GM23338 (cell line): ENCODE data around the gene RNF220. TPM values are rescaled to one million over a fixed set of nuclear protein-coding genes. Genes with fewer than 3 reads are reported as not detected.

Source experiments
- ATAC-seq: fragments of 200-7000 bp; cut with Tn5 transposase; 3 replicates; pipeline ENCODE4 v1.9.1; 2020
- DNase-seq: peaks from one replicate; pipeline ENCODE4 v3.0.0-alpha.2; 2015; ENCODE audit warnings: low spot score
- H2AFZ ChIP-seq: fragments of 200-600 bp; sonication (generic); 2 replicates; pipeline ENCODE4 v1.8.0; 2016; ENCODE audit warnings: antibody characterized with exemption, mild to moderate bottlenecking, moderate library complexity
- H3F3A ChIP-seq: fragments of 200-600 bp; sonication (generic); replicated peaks from 2 replicates; pipeline ENCODE4 v1.8.0; 2017; ENCODE audit warnings: antibody characterized with exemption, mixed run types, low read depth
- H3K27ac ChIP-seq: fragments of 200-600 bp; sonication (generic); 2 replicates; pipeline ENCODE4 v1.6.1; 2016; ENCODE audit warnings: low read depth
- H3K27me3 ChIP-seq: fragments of 200-600 bp; sonication (generic); 2 replicates; pipeline ENCODE4 v1.8.0; 2016; ENCODE audit warnings: mild to moderate bottlenecking, mixed run types, moderate library complexity; ENCODE audit not compliant: insufficient read depth
- H3K36me3 ChIP-seq: fragments of 200-600 bp; sonication (generic); 2 replicates; pipeline ENCODE4 v1.8.0; 2016; ENCODE audit warnings: mild to moderate bottlenecking; ENCODE audit not compliant: insufficient read depth
- H3K4me1 ChIP-seq: fragments of 200-600 bp; sonication (generic); 2 replicates; pipeline ENCODE4 v1.8.0; 2016; ENCODE audit warnings: mild to moderate bottlenecking, moderate library complexity; ENCODE audit not compliant: insufficient read depth
- H3K4me2 ChIP-seq: fragments of 200-600 bp; sonication (generic); 2 replicates; pipeline ENCODE4 v1.7.1; 2017; ENCODE audit warnings: mixed run types
- H3K4me3 ChIP-seq: fragments of 200-600 bp; sonication (generic); 2 replicates; pipeline ENCODE4 v1.6.1; 2016; ENCODE audit warnings: mixed run types
- H3K79me2 ChIP-seq: fragments of 200-600 bp; sonication (generic); replicated peaks from 2 replicates; pipeline ENCODE4 v1.8.0; 2017; ENCODE audit warnings: mild to moderate bottlenecking; ENCODE audit not compliant: insufficient read depth
- H3K9me2 ChIP-seq: fragments of 200-600 bp; sonication (generic); 2 replicates; pipeline ENCODE4 v1.8.0; 2017; ENCODE audit not compliant: insufficient read depth
- H4K20me1 ChIP-seq: fragments of 200-600 bp; sonication (generic); replicated peaks from 2 replicates; pipeline ENCODE4 v1.8.0; 2017; ENCODE audit warnings: mild to moderate bottlenecking; ENCODE audit not compliant: insufficient read depth
- H3K27ac Mint-ChIP-seq: 2 replicates; pipeline ENCODE4 v1.8.0; 2020; ENCODE audit warnings: inconsistent platforms, mild to moderate bottlenecking, moderate library complexity, mixed read lengths
- H3K27me3 Mint-ChIP-seq: 3 replicates; pipeline ENCODE4 v1.8.0; 2022; ENCODE audit warnings: low read depth, mild to moderate bottlenecking, moderate library complexity, mixed read lengths, inconsistent platforms; ENCODE audit not compliant: insufficient read depth, poor library complexity
- H3K36me3 Mint-ChIP-seq: 3 replicates; pipeline ENCODE4 v1.8.0; 2021; ENCODE audit warnings: low read depth, mild to moderate bottlenecking, inconsistent platforms, moderate library complexity, mixed read lengths
- H3K4me1 Mint-ChIP-seq: 3 replicates; pipeline ENCODE4 v1.8.0; 2020; ENCODE audit warnings: mild to moderate bottlenecking, inconsistent platforms, mixed read lengths
- H3K4me3 Mint-ChIP-seq: 3 replicates; pipeline ENCODE4 v1.8.0; 2021; ENCODE audit warnings: moderate library complexity, mild to moderate bottlenecking, inconsistent platforms, mixed read lengths
- H3K9me3 Mint-ChIP-seq: 3 replicates; pipeline ENCODE4 v1.8.0; 2020; ENCODE audit warnings: moderate library complexity, mild to moderate bottlenecking, inconsistent platforms, mixed read lengths
- CTCF ChIP-seq, 2 experiments: fragments of 200-600 bp in 1 of 2; sonication (generic) in 1 of 2; conservative IDR thresholded peaks; 2 replicates each; pipeline versions ENCODE4 v1.5.1 to v1.6.1; 2016 to 2017; ENCODE audit warnings: antibody characterized with exemption in 2 of 2, low read depth in 2 of 2, mild to moderate bottlenecking in 2 of 2, moderate library complexity in 1 of 2
- ETS1 ChIP-seq: IDR thresholded peaks from 2 replicates; pipeline ENCODE4 v1.6.1; 2016; ENCODE audit warnings: antibody characterized with exemption
- EZH2 ChIP-seq: fragments of 200-600 bp; sonication (generic); IDR thresholded peaks from one replicate; pipeline ENCODE4 v1.8.0; 2017; ENCODE audit warnings: antibody characterized with exemption, mild to moderate bottlenecking, low read depth; ENCODE audit not compliant: unreplicated experiment
- EZH2phosphoT487 ChIP-seq: fragments of 200-600 bp; sonication (generic); IDR thresholded peaks from one replicate; pipeline ENCODE4 v1.8.1; 2018; ENCODE audit warnings: antibody characterized with exemption; ENCODE audit not compliant: unreplicated experiment
- JUNB ChIP-seq: IDR thresholded peaks from one replicate; pipeline ENCODE4 v1.6.1; 2016; ENCODE audit warnings: antibody characterized with exemption; ENCODE audit not compliant: unreplicated experiment
- POLR2AphosphoS5 ChIP-seq: IDR thresholded peaks from 2 replicates; pipeline ENCODE4 v1.6.1; 2016; ENCODE audit warnings: antibody characterized with exemption, low read depth
- REST ChIP-seq: IDR thresholded peaks from one replicate; pipeline ENCODE4 v1.6.1; 2018; ENCODE audit warnings: antibody characterized with exemption; ENCODE audit not compliant: unreplicated experiment
- STAT1 ChIP-seq: IDR thresholded peaks from one replicate; pipeline ENCODE4 v1.6.1; 2016; ENCODE audit warnings: antibody characterized with exemption; ENCODE audit not compliant: unreplicated experiment
- ZNF114 ChIP-seq: fragments of 250-450 bp; sonication (Bioruptor Pico); IDR thresholded peaks from 2 replicates; pipeline ENCODE4 v1.5.0; 2020; ENCODE audit warnings: mild to moderate bottlenecking, moderate library complexity
- ZNF331 ChIP-seq: fragments of 250-450 bp; sonication (Bioruptor Pico); IDR thresholded peaks from 2 replicates; pipeline ENCODE4 v1.5.0; 2020; ENCODE audit warnings: low read depth, mild to moderate bottlenecking, moderate library complexity
- ZNF462 ChIP-seq: fragments of 250-450 bp; sonication (Bioruptor Pico); IDR thresholded peaks from 2 replicates; pipeline ENCODE4 v1.5.0; 2020; ENCODE audit warnings: mild to moderate bottlenecking, moderate library complexity
- polyA plus RNA-seq: library from polyadenylated mRNA; unstranded; fragments of >200 nt; fragmentation: Nextera tagmentation; extraction: Ambion mirVana; gene quantifications from 2 replicates; pipeline ENCODE4 v1.2.1, GENCODE V29; 2016
- total RNA-seq: library from RNA; depleted of rRNA; stranded (reverse); fragments of >200 nt; shearing (Covaris generic); gene quantifications from 2 replicates; pipeline ENCODE4 v1.2.3, GENCODE V29; 2014

Gene RNF220
- total and polyA plus RNA-seq, 2 experiments from 2014 or later = 72.8 to 168 TPM

GRCh38 chr1:44565259-44565750 is 160.2 kb downstream of the RNF220 start:
- Mint-ChIP-seq H3K4me1 (peaks cover 22% of the 10 kb centered on the region), H3K36me3 (no peaks in the 10 kb centered on the region; the same call in 1 of the 3 replicates), H3K4me3 (no peak overlapping the region), H3K27ac (no peak overlapping the region), H3K9me3 (no peaks in the 10 kb centered on the region), H3K27me3 (peaks cover 16% of the 10 kb centered on the region)
- Histone ChIP-seq H3K79me2 (no peaks in the 10 kb centered on the region), H2AFZ (no peak overlapping the region), H3K27me3 (no peaks in the 10 kb centered on the region), H3K36me3 (no peaks in the 10 kb centered on the region), H3K4me1 (peaks cover 5% of the 10 kb centered on the region; the same call in 1 of the 2 replicates), H3K4me3 (no peak overlapping the region), H3K27ac (no peak overlapping the region), H3F3A (0 out of 2 replicates have a peak, but pooled peaks cover 3% of the 10 kb centered on the region), H3K9me2 (0 out of 2 replicates have a peak, but pooled peaks cover 5% of the 10 kb centered on the region), H3K4me2 (no peak overlapping the region), H4K20me1 (no peaks in the 10 kb centered on the region)
- DNase-seq = peak; percentile 47
- peak; percentile 75 for ATAC-seq
- no peak for TF ChIP-seq EZH2phosphoT487
- no peak for TF ChIP-seq JUNB
- no peak for TF ChIP-seq STAT1
- no peak for TF ChIP-seq ZNF331 (CRISPR knock-in tag)
- no peak for TF ChIP-seq POLR2AphosphoS5
- TF ChIP-seq ETS1 = no peak
- no peak for TF ChIP-seq CTCF (conservative IDR thresholded peaks at IDR 0.05; ENCODE audit: low read depth in 2 of 2)
- no peak for TF ChIP-seq ZNF462 (CRISPR knock-in tag)
- no peak for TF ChIP-seq ZNF114 (CRISPR knock-in tag)
- no peak for TF ChIP-seq REST
- TF ChIP-seq EZH2 = no peak
